Astrocyte of the hippocampus (primary cell): Measurements from ENCODE around the gene NELFB.

Experiments used
- DNase-seq: peaks from one replicate; pipeline ENCODE4 v3.0.0; 2011; ENCODE audit warnings: low read depth, low spot score

NELFB gene

GRCh38 chr9:137223078-137223970 is 31.8 kb upstream of the NELFB start:
- DNase-seq = peak; percentile 99

DNA sequence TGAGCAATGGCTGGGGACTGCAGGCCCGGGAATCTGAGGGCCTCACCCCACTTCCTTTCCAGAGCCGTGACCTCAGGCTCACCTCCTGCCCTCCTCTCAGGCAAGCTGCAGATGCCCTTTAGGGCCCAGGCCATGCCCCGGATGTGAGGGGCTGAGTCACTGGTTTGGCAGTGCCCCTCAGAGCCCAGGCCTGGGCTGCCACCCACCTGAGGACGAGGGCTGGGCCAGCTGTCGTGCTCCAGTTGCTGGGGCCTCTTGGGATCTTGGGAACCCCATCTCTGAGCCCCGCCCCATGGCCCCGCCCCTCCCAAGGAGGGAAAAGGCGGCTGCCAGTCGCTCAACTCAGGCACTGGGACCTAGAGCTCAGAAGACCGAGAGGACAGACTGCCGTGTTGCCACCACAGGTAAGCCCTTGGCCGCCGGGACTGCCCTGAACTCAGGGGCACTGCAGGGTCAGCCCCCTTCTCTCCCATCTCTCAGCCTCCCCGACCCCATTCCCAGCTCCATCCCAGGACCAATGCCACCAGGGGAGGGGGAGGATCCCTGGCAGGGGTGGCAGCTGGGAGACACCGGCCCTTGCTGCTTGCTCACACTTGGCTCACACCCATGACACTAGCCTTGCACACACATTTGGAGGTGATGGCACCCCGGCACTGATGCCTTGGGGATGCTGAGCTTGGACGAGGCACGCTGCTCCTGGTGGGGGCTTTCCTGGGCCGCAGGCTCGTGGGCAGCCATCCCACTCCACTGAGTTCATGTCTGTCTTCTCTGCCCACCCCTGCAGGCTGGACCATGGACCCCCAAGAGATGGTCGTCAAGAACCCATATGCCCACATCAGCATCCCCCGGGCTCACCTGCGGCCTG is 30.1 kb upstream of the NELFB start, which contains the start of gene CYSRT1:
CYSRT1 (plus strand) TSS at position 345 of the 865 bp plus-strand sequence; CDS start at position 793, 448 bp downstream.
- DNase-seq = no peak

DNA sequence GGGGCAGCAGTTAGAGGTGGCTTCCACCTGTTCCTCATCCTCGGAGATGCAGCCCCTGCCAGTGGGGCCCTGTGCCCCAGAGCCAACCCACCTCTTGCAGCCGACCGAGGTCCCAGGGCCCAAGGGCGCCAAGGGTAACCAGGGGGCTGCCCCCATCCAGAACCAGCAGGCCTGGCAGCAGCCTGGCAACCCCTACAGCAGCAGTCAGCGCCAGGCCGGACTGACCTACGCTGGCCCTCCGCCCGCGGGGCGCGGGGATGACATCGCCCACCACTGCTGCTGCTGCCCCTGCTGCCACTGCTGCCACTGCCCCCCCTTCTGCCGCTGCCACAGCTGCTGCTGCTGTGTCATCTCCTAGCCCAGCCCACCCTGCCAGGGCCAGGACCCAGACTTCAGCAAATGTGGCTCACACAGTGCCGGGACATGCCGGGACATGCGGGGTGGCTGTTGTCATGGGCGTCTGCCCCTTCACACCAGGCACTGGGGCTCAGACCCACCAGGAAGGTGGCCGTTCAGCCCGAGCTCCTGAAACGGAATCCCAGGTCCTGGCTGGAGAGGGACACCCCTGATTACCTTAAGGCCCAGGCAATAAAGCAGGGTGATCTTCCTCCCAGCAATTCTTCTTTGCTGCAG is 29.3 kb upstream of the NELFB start:
- DNase-seq = no peak

- DNase-seq = no peak
These were observed 28.6 kb upstream of the NELFB start for GRCh38 chr9:137226338-137227053.

DNA sequence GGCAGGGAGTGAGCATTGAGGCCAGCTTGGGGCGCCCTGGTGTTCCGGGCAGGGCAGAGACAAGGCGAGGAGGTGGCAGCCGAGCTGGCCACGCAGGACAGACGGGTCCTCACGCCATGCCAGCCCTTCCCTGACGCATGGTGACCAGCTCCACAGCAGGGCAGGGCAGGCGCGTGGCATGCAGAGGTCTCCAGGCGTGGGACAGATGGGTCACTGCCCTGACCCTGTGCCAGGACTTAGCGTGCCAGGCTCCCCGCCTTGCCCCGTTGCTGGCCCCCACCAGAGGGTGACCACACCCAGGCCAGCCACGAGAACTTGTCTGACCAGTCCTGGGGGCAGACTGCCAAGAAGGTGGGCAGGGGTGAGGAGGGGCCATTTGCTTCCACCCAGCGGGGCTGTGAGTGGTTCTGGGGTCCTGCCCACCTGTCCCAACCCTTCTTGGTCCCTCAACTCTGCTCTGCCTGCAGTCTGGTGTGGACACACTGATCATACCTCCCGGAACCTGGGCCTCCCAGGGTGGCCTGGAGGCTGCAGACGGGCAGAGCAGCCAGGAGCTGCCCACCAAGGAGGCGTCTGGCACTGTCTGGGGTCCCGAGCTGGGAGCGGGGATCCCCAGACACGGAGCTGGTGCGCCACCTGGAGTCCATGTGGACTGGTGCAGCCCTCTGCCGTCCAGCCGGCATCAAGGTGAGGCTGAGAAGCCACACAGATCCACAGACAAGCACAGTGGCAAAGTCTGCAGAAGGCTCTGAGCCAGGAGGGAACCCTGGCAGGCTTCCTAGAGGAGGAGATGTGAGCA is 27.9 kb upstream of the NELFB start, which contains the start of gene RNF224:
RNF224 (plus strand) TSS at position 449 of the 799 bp plus-strand sequence. CDS start 834 bp downstream, outside the sequence.
- peak; percentile 90 for DNase-seq

GRCh38 chr9:137227853-137228505 is 27.1 kb upstream of the NELFB start:
- DNase-seq = no peak

DNA sequence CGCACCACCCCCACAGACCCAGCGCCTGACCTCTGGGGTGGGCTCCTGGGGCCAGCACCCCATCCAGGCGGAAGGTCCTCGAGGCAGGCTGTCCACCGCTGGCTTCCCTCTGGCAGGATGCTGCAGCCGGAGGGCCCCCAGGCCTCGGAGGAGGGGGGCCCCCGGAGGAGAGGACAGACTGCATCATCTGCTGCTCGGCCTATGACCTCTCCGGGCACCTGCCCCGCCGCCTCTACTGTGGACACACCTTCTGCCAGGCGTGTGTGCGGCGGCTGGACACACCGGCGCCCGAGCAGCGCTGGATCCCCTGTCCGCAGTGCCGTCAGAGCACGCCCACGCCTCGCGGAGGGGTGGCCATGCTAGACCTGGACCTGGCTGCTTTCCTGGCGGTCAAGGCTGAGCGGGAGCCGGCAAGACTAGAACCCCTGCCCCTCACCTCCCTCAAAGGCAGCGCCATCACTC is 26.6 kb upstream of the NELFB start:
- no peak for DNase-seq

GRCh38 chr9:137228968-137229896 is 25.9 kb upstream of the NELFB start:
- no peak for DNase-seq

DNA sequence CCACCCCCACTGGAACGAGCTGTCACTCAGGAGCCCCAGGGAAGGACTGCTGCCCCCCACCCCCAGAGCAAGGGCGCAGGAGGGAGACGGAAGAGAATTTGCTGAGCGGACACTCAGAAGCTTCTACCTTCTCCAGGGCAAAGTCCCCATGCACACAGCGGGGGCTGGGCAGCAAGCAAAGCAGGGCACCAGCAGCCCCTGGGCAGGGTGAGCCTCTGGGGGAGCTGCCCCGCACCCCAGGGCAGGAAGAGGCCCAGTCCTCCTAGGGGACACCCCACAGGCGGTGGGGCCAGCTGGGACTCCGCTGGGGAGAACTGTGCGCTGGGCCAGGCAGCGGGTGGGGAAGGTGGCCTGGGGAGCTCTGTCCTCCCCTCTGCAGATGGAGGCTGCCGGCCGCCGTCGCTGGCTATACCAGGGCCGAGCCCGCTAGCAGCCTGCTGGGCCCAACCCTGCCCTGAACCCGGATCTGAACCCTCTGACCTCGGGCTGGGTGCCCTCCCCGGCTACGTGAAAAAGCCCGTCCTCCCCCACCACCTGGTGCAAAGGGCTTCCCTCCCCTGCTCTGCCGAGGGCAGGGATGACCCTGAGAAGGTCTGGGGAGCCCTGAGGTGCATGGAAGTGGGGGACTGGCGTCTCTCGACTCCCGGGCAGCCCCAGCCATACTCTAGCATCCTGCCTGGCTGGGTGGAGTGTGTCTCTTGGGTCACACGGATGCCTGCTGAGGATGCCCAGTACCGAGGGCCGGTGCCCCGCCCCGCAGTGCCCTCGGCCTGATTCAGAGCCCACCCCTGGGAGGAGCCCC is 25.0 kb upstream of the NELFB start:
- DNase-seq = no peak

DNA sequence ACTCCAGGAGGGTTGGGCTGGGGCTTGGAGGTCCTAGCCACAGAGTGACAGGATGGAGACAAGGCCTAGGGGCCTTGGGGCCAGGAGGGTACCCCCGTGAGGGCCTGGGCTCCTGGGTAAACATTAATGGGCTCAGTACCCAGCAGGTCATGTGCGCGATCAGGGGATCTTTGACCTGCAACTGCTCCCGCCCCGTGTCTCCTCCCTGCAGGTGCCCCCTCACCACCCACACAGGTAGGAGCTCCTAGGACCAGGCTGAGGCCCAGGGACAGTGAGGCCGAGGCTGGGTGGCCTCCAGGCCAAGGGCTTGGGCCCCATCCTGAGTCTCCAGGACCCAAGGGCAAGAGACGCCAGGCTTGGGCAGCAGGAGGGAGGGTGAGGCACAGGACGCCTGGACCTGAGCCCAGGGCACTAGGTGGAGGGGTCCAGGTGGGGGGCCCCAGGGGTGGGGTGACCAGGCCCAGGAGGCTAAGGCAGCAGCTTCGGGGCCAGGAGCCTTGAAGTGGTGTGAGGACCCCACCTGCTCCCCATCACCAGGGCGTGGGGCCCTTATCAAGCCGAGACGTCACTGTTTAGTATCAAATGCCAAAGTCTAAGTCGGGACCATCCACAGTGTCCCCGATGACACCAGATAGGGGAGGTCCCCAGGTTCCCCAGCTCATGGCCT is 24.3 kb upstream of the NELFB start, which contains the start of gene SLC34A3:
SLC34A3 (plus strand) TSS at position 197 of the 667 bp plus-strand sequence. CDS start 802 bp downstream, outside the sequence.
- no peak for DNase-seq

DNA sequence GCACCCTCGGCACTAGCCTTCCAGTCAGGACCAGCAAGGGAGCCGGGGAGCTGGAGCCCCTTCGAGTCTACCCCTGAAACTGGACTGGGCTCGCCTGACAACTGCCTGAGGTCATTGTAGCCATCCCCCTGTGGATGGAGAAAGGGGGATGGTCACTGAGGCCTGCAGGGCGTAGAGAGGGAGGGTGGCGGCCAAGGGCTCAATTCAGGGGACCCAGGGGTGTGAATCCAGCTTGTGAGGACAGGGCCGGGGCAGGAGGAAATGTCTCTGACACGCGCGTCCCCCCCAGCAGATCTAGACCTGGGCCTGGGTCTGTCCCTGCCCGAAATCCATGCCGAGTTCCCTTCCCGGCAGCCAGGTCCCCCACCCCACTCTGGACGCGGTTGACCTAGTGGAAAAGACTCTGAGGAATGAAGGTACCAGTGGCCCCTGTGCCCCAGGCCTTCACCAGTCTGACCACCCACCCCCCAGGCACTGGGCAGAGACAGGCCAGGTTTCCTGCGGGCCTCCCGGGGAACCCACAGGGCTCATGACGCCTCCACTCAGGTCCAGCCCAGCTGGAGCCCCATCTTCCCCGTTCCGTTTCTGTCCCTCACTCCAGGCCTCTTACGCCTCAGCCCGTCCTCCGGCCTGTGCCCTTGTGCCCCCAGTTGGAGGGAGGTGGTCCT is 23.6 kb upstream of the NELFB start:
- DNase-seq = no peak

- DNase-seq = no peak
These were observed 23.0 kb upstream of the NELFB start for GRCh38 chr9:137232101-137232500.

DNA sequence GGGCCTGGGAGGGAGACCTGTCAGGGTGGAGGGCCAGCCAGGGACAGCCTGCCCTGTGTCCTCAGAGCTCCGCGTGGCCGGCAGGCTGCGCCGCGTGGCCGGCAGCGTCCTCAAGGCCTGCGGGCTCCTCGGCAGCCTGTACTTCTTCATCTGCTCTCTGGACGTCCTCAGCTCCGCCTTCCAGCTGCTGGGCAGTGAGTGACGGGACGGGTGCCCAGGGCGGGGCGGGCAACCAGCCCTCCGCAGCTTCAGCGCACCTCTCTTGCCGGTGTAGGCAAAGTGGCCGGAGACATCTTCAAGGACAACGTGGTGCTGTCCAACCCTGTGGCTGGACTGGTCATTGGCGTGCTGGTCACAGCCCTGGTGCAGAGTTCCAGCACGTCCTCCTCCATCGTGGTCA is 22.6 kb upstream of the NELFB start:
- DNase-seq = no peak

- no peak for DNase-seq
These were observed 21.8 kb upstream of the NELFB start for GRCh38 chr9:137233143-137233980.

- DNase-seq = no peak
These were observed 21.0 kb upstream of the NELFB start for GRCh38 chr9:137234055-137234697.
